Measurements from ENCODE around the gene RAPH1.
"Not testable (repeated sequence)": the region's sequence is repeated elsewhere in the genome, so short reads cannot be mapped to it uniquely, and the experiment has no call there.

The RAPH1 gene

GRCh38 chr2:203431391-203432185 lies 103.5 kb downstream of the RAPH1 start:
- no peak for DNase-seq

GRCh38 chr2:203429643-203430042 lies 105.5 kb downstream of the RAPH1 start:
- not testable (repeated sequence) for DNase-seq

GRCh38 chr2:203427061-203427460 lies 108.0 kb downstream of the RAPH1 start:
- DNase-seq = no peak

GRCh38 chr2:203418271-203418670 lies 116.8 kb downstream of the RAPH1 start:
- no peak for DNase-seq

GRCh38 chr2:203413796-203414195 lies 121.3 kb downstream of the RAPH1 start:
- DNase-seq = no peak

GRCh38 chr2:203412546-203413331 lies 122.4 kb downstream of the RAPH1 start:
- DNase-seq = no peak

- no peak for DNase-seq
These were observed 127.6 kb downstream of the RAPH1 start for GRCh38 chr2:203407496-203407895.

- no peak for DNase-seq
These were observed 130.1 kb downstream of the RAPH1 start for GRCh38 chr2:203404996-203405395.

GRCh38 chr2:203400805-203401585 lies 134.1 kb downstream of the RAPH1 start:
- DNase-seq = no peak

GRCh38 chr2:203399031-203399430 lies 136.1 kb downstream of the RAPH1 start:
- no peak for DNase-seq

- no peak for DNase-seq
These were observed 138.4 kb downstream of the RAPH1 start for GRCh38 chr2:203396667-203397066.

- no peak for DNase-seq
These were observed 139.2 kb downstream of the RAPH1 start for GRCh38 chr2:203395858-203396257.

GRCh38 chr2:203394519-203395227 lies 140.4 kb downstream of the RAPH1 start:
- DNase-seq = no peak

- not testable (repeated sequence) for DNase-seq
These were observed 146.9 kb downstream of the RAPH1 start for GRCh38 chr2:203388153-203388552.

GRCh38 chr2:203383038-203383437 lies 152.1 kb downstream of the RAPH1 start:
- no peak for DNase-seq

GRCh38 chr2:203379156-203379555 lies 155.9 kb downstream of the RAPH1 start:
- DNase-seq = no peak

- DNase-seq = no peak
These were observed 158.9 kb downstream of the RAPH1 start for GRCh38 chr2:203376173-203376572.

- DNase-seq = not testable (repeated sequence)
These were observed 162.4 kb downstream of the RAPH1 start for GRCh38 chr2:203372706-203373105.

GRCh38 chr2:203366639-203367466 lies 168.2 kb downstream of the RAPH1 start:
- no peak for DNase-seq

- no peak for DNase-seq
These were observed 173.2 kb downstream of the RAPH1 start for GRCh38 chr2:203361922-203362321.

GRCh38 chr2:203361495-203361894 lies 173.6 kb downstream of the RAPH1 start:
- no peak for DNase-seq

Data from activated T-cell treated with anti-CD3 and anti-CD28 coated beads, Interleukin-2, amount 50 U/mL, for 1 hour (primary cell).